ENCODE results near the gene MALRD1. TPM values are rescaled to one million over a fixed set of nuclear protein-coding genes. Genes with fewer than 3 reads are reported as not detected.
A peak's percentile ranks its signal among the peaks of the same experiment; 100 is the strongest.
"Not testable (repeated sequence)": the region's sequence is repeated elsewhere in the genome, so short reads cannot be mapped to it uniquely, and the experiment has no call there.

Gene MALRD1
- total RNA-seq, 1 donor from 2014 or later: not detected

GRCh38 chr10:19488592-19489280 lies 440.1 kb downstream of the MALRD1 start:
- no peak for DNase-seq (ENCODE audit: low read depth)

DNA sequence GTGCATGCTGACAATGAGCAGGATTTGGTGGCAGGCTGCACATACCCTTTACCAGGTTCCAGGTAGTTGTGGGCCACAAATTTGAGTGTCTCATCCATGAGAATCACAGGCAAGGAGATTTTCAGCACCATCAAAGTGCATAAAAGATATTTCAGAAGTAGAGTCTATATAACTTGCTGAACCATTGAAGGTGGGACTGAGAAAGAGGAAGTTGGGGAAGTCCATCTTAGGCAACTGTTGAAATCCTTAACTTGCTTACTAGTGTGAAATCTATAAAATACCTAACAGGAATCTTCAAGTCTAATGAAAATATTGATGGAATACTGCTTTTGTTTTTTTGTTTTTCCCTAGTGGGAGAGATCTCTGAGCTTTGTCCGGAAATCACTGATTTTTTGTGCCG lies 442.6 kb downstream of the MALRD1 start:
- no peak for DNase-seq (ENCODE audit: low read depth)

DNA sequence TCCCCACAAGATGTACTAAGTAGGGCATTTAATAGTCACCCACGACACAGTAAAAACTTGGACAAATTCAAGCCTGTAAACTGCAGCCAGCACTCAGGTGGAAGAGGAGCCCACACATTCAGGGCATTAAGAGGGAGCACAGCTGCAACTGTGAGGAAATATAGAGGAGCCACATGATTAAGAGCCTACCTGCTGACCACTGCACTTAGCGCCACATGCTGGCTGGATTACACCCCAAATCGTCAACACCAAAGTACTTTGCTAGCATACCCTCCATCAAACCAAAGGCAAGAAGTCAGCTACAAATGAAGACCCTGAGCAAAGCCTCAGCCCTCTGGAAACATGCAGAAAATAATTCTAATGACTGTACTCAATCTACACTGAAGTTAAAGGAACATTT lies 445.3 kb downstream of the MALRD1 start:
- no peak for DNase-seq (ENCODE audit: low read depth)

DNA sequence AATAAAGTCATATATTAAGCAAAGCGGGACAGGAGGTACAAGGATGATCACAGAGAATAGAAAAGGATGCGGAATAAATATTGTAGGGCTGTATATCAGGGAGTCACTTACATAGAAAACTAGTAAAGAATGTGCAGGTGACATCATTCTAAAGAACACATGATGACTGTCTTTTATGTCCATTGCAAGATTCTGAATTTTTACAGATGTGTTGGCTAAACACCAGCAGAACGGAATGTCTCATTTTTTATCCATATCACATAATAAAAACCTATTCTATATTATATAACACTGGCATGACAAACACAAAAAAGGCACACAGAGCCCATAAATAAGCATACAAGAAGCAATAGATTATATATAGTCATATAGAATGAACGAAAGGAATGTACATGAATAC lies 448.4 kb downstream of the MALRD1 start:
- no peak for DNase-seq (ENCODE audit: low read depth)

- no peak for DNase-seq (ENCODE audit: low read depth)
Measured at GRCh38 chr10:19498393-19499290, 450.0 kb downstream of the MALRD1 start.

DNA sequence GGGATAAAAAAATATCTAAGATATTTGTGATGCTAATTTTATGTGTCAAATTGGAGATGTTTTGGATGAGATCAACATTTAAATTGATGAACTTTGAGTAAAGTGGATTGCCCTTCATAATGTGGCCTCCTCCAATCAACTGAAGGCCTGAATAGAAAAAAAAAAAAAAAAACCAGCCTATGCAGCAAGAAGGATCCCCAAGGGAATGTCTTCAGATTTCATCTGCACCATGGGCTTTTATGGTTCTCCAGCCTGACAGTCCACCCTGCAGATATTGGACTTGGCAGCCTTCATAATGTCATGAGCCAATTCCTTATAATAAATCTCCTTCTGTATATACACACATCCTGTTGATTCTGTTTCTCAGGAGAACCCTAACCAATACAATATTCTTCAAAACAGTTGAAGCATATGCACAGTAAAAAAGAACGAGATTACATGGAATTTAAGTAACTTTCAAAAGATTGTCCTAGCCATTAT lies 450.7 kb downstream of the MALRD1 start:
- DNase-seq (ENCODE audit: low read depth): no peak

DNA sequence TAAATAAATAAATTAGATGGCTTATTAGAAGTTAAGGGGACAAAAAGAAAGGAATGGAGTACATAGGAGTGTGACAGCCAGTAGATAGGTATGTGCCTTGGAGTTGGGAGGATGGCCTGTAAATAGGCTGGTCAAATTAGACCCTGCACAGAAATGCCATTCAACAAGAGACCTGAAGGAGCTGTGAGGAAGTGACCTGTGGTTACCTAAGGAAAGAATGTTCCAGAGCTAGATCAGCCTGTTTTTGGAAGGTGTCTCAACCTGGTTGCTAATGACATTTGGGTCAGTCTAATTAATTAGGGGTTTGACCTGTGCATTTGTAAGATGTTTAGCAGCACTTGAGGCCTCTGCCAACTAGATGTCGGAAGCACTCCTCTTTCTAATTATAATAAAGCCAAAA lies 452.4 kb downstream of the MALRD1 start:
- no peak for DNase-seq (ENCODE audit: low read depth)

GRCh38 chr10:19505320-19506312 lies 457.0 kb downstream of the MALRD1 start:
- DNase-seq (ENCODE audit: low read depth): peak; percentile 32

- DNase-seq (ENCODE audit: low read depth): not testable (repeated sequence)
Measured at GRCh38 chr10:19510005-19510732, 461.6 kb downstream of the MALRD1 start.

DNA sequence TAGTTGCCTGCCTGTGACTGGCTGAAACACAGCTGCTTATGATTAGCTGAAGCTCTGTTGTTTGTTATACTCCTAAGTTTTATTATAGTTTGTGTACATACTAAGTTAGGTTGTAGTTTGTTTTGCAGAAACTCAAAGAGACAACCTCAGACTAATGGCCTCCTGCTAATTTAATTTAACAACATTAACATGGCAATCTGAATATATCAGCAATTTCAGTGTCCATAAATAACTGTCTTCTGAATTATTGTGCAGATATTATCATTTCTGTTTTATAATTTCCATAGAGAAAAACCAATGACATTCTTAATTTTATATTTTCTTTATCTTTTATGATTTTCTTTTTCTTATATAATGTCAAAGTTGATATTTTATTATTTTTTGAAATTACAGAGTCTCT lies 469.5 kb downstream of the MALRD1 start:
- no peak for DNase-seq (ENCODE audit: low read depth)

DNA sequence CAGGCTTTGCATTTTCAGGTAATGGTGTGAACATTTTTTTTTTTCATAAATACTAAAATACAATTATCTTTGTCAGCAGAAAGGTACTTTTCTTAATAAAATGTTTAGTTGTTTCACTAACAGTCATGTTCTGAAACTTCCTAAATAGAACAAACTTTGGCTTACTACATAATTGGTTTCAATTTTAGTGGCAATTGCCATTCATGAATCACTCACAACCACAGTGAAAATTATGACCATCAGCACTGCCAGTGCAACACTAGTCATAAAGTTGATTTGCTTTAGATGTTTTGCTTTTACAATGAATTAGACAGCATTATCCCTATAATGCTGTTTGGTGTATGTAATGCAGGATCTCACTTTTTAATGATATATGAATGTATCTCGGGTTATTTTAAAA lies 470.0 kb downstream of the MALRD1 start:
- DNase-seq (ENCODE audit: low read depth): no peak

DNA sequence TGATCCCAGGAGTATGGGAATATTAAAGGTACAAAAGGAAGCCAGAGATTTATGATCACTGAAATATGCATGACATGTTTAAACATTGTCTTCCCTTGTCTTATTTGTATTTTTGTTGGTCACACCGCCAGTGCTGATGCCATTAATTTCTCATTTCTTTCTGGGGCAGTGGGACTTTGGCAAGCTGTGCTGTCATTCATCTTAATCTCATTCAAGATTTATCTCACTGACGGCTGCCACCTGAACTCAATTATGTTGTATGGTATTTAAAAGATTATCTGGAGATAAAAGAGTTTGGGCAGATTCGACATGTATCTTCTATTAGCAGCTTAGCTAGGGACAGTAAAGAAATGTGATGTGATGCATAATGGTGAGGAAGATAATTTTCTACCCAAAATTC lies 482.7 kb downstream of the MALRD1 start:
- no peak for DNase-seq (ENCODE audit: low read depth)

DNA sequence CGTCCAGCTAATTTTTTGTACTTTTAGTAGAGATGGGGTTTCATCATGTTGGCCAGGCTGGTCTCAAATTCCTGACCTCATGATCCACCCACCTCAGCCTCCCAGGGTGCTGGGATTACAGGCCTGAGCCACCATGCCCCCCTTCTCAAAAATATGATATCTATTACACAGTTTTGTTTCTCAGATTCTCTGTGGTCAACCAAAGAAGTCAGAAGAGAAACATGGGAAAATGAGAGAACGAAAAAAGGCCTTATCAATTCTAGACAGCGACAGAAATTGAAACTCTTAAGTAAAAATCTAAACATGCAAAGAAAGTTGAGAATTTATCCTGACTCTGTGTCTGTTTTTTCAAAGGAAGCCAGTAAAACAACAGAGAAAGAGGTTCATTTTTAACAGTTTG lies 483.8 kb downstream of the MALRD1 start:
- peak; percentile 2 for DNase-seq (ENCODE audit: low read depth)

GRCh38 chr10:19541299-19541698 lies 492.7 kb downstream of the MALRD1 start:
- DNase-seq (ENCODE audit: low read depth): no peak

DNA sequence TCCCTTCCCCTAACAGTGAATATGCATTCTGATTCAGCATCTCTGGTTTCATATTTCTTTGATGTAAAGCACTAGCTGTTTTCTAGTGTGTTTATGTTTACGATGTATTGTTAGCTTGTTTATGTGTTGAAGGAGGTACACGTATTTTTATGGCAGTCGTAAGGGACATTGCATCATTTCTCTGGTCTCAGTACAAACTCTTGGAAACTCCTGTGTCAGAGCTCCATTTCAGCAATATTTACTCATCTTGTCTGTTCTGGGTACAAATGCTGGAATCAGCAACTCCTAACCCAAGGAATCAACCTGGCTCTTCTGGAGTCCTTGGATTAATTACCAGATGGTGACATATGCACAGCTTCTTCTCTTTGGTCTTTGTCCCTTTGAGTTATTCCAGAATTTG lies 497.6 kb downstream of the MALRD1 start:
- DNase-seq (ENCODE audit: low read depth): no peak

DNA sequence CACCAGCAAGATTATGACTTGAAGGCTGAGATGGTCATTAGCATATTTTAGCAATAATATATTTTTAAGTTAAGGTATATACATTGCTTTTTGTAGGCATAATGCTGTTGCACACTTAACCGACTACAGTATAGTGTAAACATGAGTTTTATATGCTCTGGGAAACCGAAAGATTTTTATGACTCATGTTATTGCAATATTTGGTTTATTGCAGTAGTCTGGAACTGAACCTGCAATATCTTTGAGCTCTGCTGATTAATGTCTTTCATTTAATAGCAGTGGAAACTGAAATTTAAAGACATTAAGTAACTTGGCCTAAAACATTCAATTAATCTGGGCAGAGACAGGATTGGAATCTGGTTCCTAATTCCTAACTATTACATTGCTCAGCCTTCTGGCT lies 500.9 kb downstream of the MALRD1 start:
- no peak for DNase-seq (ENCODE audit: low read depth)

GRCh38 chr10:19556666-19557065 lies 508.1 kb downstream of the MALRD1 start:
- DNase-seq (ENCODE audit: low read depth): no peak

GRCh38 chr10:19561181-19561580 lies 512.6 kb downstream of the MALRD1 start:
- no peak for DNase-seq (ENCODE audit: low read depth)

- no peak for DNase-seq (ENCODE audit: low read depth)
Measured at GRCh38 chr10:19563388-19564141, 515.0 kb downstream of the MALRD1 start.

DNA sequence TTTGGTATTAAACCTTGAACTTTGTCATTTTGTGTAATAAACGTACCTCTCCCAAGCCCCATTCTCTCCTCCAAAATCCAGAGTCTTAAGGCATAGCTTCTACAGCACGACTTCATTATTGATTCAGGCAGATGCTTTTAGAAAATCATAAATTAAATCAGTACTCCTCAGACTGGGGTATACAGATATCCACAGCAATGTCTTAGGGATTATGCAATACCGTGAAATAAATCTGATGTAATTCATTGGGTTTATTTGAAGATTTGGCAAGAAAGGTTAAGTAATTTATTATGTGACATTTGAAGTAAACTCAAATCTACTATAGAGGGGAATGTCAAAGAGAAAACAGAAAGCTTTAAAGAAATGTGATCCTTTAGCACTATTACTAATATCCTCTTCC lies 521.5 kb downstream of the MALRD1 start:
- DNase-seq (ENCODE audit: low read depth): no peak

All from myocyte (in vitro differentiated cells).